Gastrocnemius medialis (tissue), 4 donors: Measurements from ENCODE around the gene FBXO5. TPM values are rescaled to one million over a fixed set of nuclear protein-coding genes. Genes with fewer than 3 reads are reported as not detected.

Experiments
- ATAC-seq, 2 donors: fragments of 150-250 bp; one replicate each; pipeline ENCODE4 v1.9.1; 2016
- DNase-seq, 2 donors: peaks; one replicate each; pipeline ENCODE4 v3.0.0-alpha.2; 2019
- H3K27ac ChIP-seq, 4 donors: fragments of 200-600 bp; sonication (generic); 1 replicate in 1 of 4; 2 replicates in 3 of 4; pipeline ENCODE4 v1.5.1; 2016 to 2018; ENCODE audit warnings: mild to moderate bottlenecking in 2 of 4, moderate library complexity in 1 of 4
- H3K27me3 ChIP-seq, 3 donors: fragments of 200-600 bp; sonication (generic) in 2 of 3; 1 replicate in 1 of 3; 2 replicates in 2 of 3; pipeline versions ENCODE4 v1.5.1 to v1.6.0; 2016 to 2019; ENCODE audit warnings: mild to moderate bottlenecking in 1 of 3, moderate library complexity in 1 of 3
- H3K36me3 ChIP-seq, 2 donors: fragments of 200-600 bp; sonication (generic) in 1 of 2; one replicate each; pipeline ENCODE4 v1.5.1; 2017 to 2018
- H3K4me1 ChIP-seq, 2 donors: fragments of 200-600 bp; sonication (generic) in 1 of 2; one replicate each; pipeline ENCODE4 v1.5.1; 2016 to 2017; ENCODE audit warnings: mild to moderate bottlenecking in 2 of 2
- H3K4me3 ChIP-seq, 4 donors: fragments of 200-600 bp; sonication (generic) in 3 of 4; 1 replicate in 1 of 4; 2 replicates in 3 of 4; pipeline ENCODE4 v1.5.1; 2016 to 2019; ENCODE audit warnings: mild to moderate bottlenecking in 2 of 4
- H3K9me3 ChIP-seq, 3 donors: fragments of 200-600 bp; sonication (generic) in 2 of 3; 1 replicate in 1 of 3; 2 replicates in 2 of 3; pipeline ENCODE4 v1.5.1; 2016 to 2019
- POLR2A ChIP-seq, 2 donors: fragments of 450-650 bp; IDR thresholded peaks; one replicate each; pipeline ENCODE4 v1.6.1; 2017; ENCODE audit warnings: antibody characterized with exemption in 2 of 2, mild to moderate bottlenecking in 2 of 2, moderate library complexity in 2 of 2
- in situ Hi-C, 4 donors: fragments of 200-750 bp; cut with MboI; loops; one replicate each; pipeline versions ENCODE4 v1.15.0 to v1.8.0; 2017; ENCODE audit warnings: low sequenced_read_pairs in 4 of 4
- intact Hi-C: fragments of 100-400 bp; cut with DNase I; formaldehyde crosslinking; loops from one replicate; pipeline ENCODE4 v1.15.1; 2023; ENCODE audit warnings: low total_unique reads
- total RNA-seq, 4 donors: library from RNA; depleted of rRNA; stranded (reverse); fragments of >200 nt; gene quantifications; one replicate each; pipeline versions ENCODE4 v1.1.0 to v1.2.3, GENCODE V29; 2016
- TF ChIP-seq, protein P1 (sequence below), 5 experiments: fragments of 450-650 bp in 3 of 5; fragments of 200-600 bp in 2 of 5; sonication (generic) in 2 of 5; IDR thresholded peaks in 4 of 5; conservative IDR thresholded peaks in 1 of 5; 1 replicate in 4 of 5; 2 replicates in 1 of 5; pipeline ENCODE4 v1.5.1; 2016 to 2019; ENCODE audit warnings: antibody characterized with exemption in 5 of 5, mild to moderate bottlenecking in 3 of 5, moderate library complexity in 3 of 5

The FBXO5 gene
- total RNA-seq, 4 donors from 2014 or later = 0.78 to 1.9 (median 1.0) TPM

DNA sequence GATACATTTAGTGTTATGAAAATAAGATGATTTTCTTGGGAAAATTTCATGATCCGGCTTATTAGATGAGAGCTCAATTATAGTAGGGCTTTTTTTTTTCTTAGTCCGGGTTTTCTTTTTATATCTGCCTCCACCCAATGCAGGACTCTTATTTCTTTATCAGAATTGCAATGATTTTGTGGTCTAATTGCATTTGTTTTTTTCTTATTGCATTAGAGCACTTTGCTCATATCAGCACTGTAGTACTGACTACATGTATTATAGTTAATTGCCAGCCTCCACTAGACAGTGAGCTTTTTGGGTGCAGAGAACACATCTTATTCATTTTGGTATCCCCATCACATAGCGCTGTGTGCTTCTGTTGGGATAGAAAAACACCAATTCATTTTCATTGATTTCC is 50.0 kb downstream of the FBXO5 start:
- H3K36me3 ChIP-seq = no peaks in the 10 kb centered on the region
- H3K4me3 ChIP-seq = no peak overlapping the region
- no peak overlapping the region for H3K27ac ChIP-seq
- intact Hi-C loops = no loop called here
- no peaks in the 10 kb centered on the region for H3K4me1 ChIP-seq
- TF ChIP-seq, protein P1, sequence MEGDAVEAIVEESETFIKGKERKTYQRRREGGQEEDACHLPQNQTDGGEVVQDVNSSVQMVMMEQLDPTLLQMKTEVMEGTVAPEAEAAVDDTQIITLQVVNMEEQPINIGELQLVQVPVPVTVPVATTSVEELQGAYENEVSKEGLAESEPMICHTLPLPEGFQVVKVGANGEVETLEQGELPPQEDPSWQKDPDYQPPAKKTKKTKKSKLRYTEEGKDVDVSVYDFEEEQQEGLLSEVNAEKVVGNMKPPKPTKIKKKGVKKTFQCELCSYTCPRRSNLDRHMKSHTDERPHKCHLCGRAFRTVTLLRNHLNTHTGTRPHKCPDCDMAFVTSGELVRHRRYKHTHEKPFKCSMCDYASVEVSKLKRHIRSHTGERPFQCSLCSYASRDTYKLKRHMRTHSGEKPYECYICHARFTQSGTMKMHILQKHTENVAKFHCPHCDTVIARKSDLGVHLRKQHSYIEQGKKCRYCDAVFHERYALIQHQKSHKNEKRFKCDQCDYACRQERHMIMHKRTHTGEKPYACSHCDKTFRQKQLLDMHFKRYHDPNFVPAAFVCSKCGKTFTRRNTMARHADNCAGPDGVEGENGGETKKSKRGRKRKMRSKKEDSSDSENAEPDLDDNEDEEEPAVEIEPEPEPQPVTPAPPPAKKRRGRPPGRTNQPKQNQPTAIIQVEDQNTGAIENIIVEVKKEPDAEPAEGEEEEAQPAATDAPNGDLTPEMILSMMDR (IDR thresholded peaks at IDR 0.05 in 4 of 5, conservative IDR thresholded peaks at IDR 0.05 in 1 of 5) = no peak
- no peak for TF ChIP-seq POLR2A (IDR thresholded peaks at IDR 0.05)
- H3K9me3 ChIP-seq = no peaks in the 10 kb centered on the region
- ATAC-seq = no peak
- in situ Hi-C loops = no loop called here
- H3K27me3 ChIP-seq = no peaks in the 10 kb centered on the region
- DNase-seq = no peak

DNA sequence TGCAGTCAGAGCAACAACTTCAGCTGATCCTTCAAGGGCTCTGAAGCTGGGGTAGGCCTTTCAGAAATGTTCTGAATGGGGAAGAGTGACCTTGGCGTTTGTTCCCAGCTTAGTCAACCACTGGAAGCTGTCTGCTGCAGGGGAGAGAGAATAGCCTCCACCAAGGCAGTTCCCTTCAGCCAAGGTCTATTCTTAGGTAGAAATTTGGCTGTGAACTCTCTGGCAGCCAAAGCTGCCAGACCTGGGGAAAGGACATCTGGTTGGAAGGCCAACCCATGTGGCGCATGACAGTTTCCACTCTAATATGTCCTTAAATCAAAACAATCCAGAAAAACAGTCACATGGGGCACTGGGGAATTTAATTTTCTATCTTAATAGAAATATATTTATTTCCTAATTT is 60.1 kb downstream of the FBXO5 start:
- ATAC-seq = peak; percentile 95 to 99
- Histone ChIP-seq H3K4me3 (no peak overlapping the region), H3K9me3 (no peaks in the 10 kb centered on the region), H3K27ac (peak overlapping the region in 2 of 4 donors; percentile 39 to 51), H3K27me3 (no peaks in the 10 kb centered on the region), H3K4me1 (no peaks in the 10 kb centered on the region), H3K36me3 (no peaks in the 10 kb centered on the region)
- in situ Hi-C loops (no loop called here), intact Hi-C loops (no loop called here)
- peak; percentile 36 to 71 for DNase-seq
- TF ChIP-seq, protein P1 (IDR thresholded peaks at IDR 0.05 in 4 of 5, conservative IDR thresholded peaks at IDR 0.05 in 1 of 5) = no peak
- TF ChIP-seq POLR2A (IDR thresholded peaks at IDR 0.05) = no peak

Other genes with a start within 250 kb of the FBXO5 start
- gene VIP, start 232.2 kb downstream of the FBXO5 start, total RNA-seq = under 1 TPM in 1 of 4 donors, not detected in 3; 0.88 TPM
- gene MTRF1L, start 19.7 kb upstream of the FBXO5 start, total RNA-seq = 10 to 100 TPM; 17.8 to 24.9 (median 22.5) TPM
- gene RGS17, start 148.2 kb upstream of the FBXO5 start, total RNA-seq = under 1 TPM in 1 of 4 donors, not detected in 3; 0.11 TPM